ENCODE data around the gene TNFRSF18.

GRCh38 chr1:1211541-1212441 lies 5.4 kb upstream of the TNFRSF18 start:
- TF ChIP-seq POLR2A (IDR thresholded peaks at IDR 0.05) (no peak), CTCF (IDR thresholded peaks at IDR 0.05) (no peak)

Data from testis (tissue), 2 donors.